GM21447 (cell line): ENCODE measurements around the gene STARD3.

Experiments
- ATAC-seq: cut with Tn5 transposase; IDR thresholded peaks from one replicate; pipeline ENCODE4 v1.9.1; 2021; ENCODE audit not compliant: unreplicated experiment

The STARD3 gene

DNA sequence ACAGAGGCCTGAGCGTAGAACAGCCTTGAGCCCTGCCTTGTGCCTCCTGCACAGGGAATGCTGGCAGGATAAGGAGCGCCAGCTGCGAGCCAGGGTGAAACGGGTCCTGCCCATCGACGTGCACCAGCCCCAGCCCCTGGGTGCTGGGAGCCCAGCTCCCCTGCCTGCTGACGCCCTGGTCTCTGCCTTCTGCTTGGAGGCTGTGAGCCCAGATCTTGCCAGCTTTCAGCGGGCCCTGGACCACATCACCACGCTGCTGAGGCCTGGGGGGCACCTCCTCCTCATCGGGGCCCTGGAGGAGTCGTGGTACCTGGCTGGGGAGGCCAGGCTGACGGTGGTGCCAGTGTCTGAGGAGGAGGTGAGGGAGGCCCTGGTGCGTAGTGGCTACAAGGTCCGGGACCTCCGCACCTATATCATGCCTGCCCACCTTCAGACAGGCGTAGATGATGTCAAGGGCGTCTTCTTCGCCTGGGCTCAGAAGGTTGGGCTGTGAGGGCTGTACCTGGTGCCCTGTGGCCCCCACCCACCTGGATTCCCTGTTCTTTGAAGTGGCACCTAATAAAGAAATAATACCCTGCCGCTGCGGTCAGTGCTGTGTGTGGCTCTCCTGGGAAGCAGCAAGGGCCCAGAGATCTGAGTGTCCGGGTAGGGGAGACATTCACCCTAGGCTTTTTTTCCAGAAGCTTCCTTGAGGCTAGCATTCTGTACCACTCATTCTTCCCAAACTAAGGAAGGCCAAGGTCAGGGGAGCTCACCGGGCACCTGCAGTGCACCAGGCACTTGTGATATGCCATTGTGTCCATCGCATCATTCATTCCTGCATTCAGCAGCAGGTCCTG, 33.2 kb downstream of the STARD3 start:
- ATAC-seq = no peak

DNA sequence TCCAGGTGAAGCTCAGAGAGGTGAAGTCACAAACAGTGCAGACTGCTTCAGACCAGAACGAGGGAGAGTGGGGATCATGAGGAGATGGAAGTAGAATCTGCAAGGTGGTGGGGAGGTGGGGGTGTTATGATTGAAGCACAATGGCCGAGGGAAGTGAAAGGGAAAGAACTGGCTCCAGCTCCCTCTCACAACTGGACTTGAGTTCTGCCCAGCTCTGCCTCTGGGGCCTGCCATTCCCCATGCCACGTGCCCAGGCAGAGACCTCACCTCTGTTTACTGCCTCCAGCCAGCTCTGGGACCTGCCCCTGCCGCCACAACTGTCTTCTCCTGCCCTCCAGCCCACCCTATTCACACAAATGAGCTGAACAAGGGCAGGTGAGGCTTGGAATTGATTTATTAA, 33.8 kb downstream of the STARD3 start:
- no peak for ATAC-seq

DNA sequence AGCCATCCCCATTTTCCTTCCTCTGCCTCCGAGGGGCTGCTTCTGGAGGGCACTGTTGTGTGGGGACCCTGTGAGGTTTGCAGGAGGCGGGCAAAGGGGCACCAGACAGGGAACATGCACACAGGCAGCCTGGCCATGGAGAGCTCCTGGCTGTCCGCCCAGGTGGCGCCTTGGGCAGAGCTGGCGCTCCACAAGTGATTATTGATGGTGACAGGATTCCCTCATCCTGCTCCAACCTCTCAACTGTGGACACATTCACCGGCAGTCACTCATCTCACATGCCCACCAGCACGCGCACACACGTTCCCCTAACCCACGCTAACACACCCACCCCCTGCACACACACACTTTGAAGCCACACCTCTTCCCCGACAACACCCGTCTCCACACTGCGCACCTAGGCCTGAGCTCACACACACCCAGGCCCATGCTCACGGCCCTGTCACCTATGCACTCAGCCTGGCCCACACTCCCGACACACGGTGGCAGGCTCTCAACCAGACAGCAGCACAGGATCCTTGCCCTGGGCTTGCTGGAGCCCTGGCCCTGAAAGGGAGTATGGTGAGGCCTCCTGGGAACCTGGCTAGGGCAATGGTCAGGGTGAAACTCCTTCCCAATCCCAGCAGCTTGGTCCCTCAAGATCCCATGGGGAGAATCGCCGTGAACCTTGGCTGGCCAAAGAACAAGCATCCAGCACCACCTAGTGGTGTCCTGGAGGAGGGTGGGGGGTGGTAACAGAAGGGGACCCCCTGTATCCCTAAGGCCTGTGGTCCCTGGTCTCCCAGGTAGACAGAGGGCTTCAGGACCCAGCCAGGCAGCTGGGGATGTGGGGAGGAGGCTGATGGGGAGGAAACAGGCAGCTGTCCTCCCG, 34.9 kb downstream of the STARD3 start:
- ATAC-seq = no peak

DNA sequence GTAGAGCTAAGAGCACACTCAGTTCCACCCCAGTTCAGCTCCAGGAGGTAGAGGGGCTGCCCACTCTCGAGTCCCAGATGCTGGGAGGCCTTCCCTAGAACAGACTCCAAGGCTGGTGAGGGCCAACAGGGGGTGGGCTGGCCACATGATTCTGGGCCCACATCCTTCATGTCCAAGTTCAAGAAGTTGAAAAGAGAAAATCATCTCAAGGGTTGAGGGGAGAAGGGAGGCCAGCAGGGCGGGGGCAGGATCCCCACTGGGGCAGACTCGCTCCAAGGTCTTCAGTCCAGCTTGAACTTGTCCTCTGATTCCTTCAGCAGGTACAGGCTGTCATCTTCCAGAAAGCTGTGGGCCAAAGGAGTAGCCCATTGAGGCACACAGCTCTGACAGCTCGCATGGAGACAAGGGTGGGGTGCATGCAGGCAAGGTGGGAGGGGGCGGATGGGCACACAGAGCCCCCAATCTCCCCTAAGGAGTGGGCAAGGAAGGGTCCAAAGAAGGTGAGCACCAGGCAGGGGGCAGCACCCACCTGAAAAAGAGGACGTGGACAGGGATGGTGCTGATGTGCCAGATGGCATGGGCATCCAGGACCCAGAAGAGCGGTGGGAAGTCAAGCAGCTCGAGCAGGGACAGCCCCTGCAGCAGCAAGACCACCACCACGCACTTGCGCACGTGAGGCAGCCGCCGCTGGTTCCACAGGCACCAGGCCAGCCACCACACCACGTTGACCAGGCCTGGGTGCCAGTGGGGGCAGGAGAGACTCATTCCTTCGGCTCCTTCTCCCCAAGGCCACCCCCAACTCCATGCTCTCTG, 35.8 kb downstream of the STARD3 start:
- ATAC-seq = no peak

DNA sequence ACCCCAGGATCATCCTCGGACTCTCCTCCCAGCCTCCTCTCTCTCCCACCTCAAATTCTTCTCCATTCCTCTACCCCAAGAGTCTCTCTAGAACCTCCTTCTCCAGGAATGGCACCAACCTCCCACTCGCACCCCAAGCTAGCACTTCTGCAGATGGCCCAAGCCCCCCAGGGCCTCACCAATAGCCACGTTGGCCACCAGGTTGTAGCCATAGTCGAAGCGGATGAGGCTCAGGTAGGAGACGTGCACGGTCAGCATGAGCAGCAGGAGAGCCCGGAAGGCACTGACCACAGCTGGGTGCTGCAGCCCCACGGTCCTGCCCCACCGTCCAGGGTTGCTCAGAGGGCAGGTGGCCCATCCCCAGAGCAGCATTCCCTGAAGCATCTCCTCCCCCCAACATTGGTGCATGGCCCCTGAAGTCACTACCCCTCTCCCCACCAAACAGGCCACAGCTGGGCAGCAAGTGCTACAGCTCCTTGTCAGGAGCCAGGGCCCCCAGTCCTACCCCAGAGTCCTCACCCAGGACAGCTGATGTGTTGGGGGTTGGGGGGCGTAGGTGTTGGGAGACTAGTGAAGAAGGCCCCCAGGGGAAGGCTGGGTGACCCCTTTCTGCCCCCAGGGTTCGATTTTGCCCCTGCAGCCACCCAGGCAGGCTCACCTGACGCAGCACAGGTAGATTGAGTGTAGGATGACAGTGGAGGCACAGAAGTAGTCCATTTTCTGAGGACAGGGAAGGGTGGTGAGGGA, 36.6 kb downstream of the STARD3 start:
- ATAC-seq = no peak

DNA sequence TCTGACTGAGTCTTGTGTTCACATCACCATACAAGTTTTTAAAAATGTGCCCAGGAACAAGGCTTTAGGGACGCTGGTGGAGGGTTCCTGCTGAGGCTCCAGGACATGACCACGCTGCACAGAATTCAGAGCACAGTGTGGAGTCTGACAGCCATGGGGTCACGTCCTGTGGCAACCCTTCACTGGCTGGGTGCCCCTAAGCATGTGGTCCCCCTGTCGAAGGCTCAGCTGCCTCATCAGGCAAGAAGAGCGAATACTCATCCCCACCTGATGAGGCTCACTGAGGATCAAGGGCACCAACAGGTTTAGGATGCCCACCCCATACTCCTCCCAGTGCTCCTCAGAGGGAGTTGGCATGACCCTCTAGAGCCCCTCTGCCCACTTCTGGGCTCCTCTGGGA, 37.2 kb downstream of the STARD3 start:
- ATAC-seq = no peak

DNA sequence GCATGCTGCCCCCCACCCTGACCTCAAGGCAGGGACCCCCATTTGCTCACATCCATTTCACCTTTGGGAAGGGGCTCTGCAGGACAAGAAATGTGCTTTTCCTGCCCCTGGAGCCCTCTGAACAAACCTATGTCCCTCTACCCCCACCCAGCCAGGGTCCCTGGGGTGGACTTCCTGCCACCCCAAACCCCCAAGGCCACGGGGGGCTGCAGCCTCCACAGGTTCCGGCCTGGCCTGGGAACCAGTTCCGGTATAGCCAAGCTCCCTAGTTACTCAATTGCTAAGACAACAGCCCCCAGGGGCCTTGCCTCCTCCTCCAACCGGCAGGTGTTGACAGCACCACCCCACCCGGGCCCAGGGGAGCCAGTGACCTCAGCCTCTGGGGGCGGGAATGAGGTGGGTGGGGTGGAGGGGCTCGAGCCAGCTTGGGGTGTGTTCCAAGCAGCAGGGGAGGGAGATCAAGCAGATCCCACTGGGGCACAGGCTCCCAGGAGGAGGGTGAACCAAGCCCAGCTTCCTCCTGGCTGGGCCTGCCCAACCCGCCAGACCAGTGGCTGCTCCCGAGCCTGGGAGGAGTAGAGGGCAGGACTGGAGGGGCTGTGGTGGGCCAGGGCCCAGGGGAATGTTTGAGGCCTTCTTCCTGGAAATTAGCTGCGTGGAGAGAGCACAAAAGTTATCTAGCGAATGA, 37.9 kb downstream of the STARD3 start:
- no peak for ATAC-seq

DNA sequence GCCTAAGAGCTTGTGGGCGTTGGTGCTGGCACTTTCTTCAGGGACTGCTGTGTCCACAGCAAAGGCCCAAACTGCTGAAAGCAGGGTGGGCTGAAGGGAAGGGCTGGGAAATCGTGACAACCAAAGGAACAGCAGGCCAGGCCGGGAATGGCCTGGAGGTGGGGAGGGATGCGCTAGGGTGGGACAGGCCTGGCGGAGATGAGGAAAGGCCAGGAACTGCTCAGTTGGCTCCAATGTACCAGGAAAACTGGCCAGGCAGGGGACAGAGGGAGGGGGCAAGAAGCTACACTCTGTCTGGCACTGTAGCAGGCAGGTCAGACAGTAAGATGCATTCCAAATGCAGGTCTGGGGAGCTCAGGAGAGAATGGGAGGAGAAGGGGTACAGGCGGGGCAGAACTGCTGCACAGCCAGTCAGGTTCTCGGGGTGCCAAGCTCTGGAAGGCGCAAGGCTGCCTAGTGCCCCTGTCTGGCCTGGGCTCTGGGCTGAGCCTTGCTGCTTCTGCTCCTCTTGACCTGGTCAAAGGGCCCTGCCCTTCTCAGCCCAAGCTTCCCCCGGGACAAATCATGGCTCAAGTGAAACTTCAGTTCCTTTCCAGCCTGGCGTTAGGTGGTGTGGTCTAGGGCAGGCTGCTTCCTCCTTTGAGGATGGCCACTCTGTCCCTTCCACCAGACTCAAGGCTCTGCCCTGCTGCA, 38.6 kb downstream of the STARD3 start:
- no peak for ATAC-seq

DNA sequence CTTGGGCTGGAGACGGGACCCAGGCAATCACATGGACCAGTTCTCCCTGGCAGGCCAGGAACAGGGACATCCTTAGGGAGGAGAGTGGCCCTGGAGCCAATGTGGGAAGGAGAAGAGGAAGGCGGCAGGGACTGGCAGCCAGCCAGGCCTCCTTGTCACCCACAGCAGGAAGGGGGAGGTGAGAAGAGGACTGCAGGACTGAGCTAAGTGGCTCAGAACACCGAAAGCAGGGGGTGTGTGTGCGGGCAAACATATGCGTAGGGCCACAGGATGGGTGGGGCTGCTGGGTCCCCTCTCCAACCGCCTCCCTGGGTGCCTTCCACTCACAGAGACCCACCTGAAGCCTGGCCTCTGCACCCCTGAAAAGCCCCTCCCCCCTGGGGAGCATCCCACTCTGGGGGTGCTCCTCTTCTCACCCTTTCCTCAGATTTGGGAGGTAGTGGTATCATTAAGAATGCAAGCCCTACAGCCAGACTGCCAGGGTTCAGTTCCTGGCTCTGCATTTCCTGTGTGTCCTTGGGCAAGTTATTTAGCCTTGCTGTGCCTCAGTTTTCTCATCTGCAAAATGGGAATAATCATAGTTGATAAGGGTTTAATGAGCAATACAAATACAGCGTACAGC, 39.4 kb downstream of the STARD3 start:
- ATAC-seq = no peak

DNA sequence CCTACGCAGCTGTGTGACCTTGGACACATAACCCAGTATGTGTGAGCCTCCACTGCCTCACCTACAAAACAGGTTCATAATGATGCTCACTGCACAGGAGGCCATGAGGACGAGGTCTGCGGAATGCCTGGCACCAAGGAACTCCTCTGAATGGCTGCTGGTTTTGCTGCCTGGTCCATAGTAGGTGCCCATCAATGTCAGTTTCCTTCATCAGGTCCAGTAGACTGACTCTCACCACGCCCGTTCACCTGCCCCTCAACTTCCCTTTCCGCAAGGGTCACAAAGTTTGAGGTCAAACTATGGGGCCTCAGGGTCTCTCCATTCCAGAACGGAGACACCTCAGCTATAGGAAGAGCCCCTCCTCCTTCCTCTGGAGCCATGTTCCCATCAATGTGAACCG, 40.1 kb downstream of the STARD3 start:
- no peak for ATAC-seq

DNA sequence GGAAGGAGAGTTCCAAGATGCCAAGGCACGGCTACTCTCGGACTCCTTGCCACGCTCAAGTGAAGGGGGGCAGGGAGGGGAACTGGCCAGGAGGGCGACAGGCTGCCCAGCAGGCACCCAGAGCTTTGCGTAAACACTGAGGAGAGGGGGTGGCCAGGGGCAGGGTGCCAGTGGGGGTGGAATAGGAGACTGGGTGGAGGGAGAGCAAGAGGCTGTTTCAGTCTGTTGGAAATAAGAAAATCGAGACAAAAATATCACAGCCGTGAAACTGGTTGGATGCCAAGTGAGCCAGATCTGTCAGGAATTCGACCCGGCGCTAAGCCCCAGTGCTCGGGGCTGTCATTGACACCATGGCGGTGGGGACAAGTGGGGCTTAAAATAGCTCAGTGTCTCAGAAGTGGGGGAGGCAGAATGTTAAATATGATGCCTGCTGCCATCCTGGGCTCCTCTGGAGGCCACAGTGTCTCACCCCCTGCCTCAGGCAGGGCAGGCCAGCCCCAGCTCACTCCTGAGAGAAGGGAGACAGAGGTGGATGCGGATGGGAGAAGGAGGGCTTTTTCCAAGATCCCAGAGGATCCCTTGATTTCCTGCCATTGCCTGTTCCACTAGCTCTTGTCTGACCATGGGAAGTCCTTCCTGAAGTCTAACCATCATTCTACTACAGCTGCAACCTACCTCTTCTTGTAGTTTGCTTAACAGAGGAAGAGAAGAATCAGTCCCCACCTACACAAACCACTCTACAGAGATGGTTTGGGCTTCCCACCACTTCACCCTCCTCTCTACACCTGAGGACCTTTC, 40.8 kb downstream of the STARD3 start:
- ATAC-seq = no peak

DNA sequence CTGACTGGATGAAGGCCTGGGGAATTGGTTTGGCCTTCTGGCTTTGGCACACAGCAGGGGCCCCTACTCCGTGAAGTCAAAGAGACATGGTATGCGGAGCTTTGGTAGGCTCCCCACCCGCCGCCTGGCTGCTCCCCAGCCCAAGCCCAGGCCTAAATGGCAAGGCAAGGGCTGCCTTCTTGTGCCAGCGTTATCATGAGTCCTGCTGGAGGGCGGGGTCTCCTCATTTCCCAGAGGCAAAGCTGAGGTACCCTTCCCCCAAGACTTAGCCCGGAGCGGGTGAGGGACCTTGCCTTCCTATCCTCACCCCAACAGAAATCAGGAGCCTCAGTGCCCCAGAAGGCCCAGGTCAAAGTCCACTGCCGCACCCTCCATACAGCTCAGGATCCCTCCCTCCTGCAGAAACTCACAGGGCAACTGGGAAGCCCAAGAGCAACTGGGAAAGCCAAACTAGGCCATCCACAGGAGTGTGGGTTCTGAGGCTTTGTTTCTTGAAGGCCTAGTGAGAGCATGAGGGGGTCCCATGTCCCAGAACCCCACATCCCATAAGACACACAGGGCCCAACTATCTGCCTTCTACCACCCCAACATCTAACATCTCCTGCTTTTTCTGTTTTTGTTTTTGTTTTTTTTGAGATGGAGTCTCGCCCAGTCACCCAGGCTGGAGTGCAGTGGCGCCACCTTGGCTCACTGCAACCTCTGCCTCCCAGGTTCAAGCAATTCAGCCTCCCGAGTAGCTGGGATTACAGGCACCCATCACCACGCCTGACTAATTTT, 41.6 kb downstream of the STARD3 start:
- no peak for ATAC-seq

DNA sequence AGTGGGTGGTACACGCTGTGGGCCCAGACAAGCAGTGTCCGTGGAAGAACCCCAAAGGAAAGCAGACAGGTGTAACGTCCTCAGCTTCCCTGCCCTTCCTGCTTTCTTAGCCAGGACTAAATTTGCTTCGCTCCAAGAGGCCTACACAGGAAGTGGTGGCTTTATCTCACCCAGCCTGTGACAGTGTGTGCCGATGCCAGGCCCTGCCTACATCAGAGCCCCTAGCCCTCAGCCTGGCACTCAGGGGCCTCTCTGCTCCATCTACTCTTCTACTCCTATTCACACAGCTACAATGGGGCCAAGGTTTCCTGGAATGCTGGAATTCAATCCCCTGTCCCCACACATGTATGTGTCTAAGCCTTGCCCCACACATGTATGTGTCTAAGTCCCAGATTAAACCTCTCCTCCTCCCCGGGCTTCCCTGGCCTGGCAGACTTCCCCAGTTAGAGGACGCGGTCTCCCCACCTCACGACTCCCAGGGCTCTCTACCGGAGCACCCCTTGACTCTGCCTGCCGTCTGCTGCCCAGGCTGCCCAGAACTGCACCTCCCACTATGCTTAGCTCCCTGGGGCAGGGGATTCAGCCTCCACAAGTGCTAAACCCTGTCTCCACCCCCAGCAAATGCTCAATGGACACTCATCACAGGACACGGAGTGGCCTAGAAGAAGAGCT, 42.7 kb downstream of the STARD3 start:
- no peak for ATAC-seq

DNA sequence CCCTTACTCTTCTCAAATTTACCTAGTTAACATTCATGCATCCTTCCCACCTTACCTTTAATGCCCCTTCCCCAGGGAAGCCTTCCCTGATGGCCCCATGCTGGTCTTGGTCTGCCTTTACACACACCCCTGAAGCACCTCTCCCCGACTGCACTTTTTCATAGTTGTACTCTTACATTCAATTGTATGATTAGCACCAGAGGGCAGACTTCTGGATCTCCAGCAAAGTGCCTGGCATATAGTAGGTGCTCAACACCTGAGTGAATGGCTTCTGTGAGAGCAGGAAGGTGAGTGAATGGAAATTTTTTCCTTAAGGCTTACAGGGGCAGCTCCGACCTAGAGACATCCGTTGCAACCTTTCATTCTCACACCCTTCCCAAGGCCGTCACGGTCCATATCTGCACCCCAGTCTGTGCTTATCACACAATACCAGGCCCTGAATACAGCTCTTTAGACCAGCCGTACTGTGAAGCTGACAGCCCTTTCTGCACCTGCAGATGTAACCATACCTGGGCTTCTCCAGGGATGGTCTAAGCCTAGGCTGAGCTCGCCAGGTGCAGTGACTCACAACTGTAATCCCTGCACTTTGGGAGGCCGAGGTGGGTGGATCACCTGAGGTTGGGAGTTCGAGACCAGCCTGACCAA, 46.5 kb downstream of the STARD3 start:
- no peak for ATAC-seq

DNA sequence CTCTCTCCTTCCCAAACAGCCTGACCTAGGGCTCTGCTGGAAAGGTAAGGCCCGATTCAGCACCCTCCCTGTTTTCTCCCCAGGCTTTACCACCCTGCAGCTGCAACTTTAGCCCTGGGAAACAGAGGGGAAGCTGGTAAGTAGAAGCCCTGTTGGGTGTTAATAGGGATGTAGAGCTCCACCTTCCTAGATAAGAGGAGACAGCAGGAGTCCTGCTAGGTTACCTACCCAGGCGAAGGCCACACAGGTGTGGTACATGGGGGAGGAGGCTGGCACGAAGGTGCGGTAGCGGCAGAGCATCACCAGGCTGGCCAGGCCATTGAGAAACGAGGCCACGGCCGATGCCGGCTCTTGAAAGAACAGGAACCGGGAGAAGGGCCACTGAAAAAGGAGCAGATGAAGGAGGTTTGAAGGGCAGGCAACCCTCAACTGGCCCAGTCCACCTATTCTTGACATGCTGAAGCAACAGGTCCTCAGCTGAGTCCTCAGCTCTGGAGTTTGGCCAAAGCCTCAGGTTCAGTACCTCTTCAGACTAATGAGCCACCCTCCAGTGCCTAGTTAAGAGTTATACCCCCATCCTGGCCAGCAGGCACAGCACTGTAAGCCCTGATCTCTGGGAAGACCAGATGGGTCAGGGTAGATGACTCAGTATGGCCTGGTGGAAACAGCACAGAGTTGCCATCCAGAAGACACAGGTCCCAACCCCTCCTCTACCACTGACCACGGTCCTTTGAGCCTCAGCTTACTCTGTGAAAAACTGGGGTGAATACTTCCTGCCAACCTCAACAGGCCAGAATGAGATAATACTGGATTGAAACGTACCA, 47.6 kb downstream of the STARD3 start:
- no peak for ATAC-seq
